ENCODE measurements around the gene MFF. TPM values are rescaled to one million over a fixed set of nuclear protein-coding genes. Genes with fewer than 3 reads are reported as not detected.

The MFF gene
- total and polyA plus RNA-seq, 2 donors (not counting 3 experiments of a cell fraction or from before 2014, with no cell fraction given), result 36.3 to 65.1 TPM

DNA sequence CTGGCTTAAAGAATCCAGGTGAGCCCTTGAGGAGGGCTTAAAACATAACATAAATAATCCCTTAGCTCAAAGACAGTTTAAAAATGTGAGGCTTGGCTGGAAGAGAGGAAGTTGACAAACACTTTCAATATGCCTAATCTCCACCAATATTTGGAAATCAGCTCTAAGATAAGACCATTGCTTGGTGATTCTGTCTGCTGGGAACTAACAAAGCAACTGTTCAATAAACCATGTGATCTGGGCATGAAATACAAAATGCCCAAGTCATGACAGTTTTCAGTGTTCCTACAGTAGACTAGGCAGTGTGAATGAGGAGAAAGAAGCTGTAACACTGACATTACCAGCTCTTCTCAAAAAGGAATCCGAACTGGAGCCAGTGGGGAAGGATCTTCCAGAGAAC, 10.7 kb downstream of the MFF start:
- no peak overlapping the region for H3K4me3 ChIP-seq (replicated peaks in 1 of 3; ENCODE audit: insufficient read depth in 1 of 3, low read depth in 1 of 3, low read length in 3 of 3)
- no peak overlapping the region for H3K27ac ChIP-seq (ENCODE audit: insufficient read depth, low read depth, low read length)
- no peak overlapping the region for H2AFZ ChIP-seq (ENCODE audit: low read depth, low read length)
- TF ChIP-seq JUN (IDR thresholded peaks at IDR 0.05; ENCODE audit: borderline replicate concordance, insufficient read depth, insufficient read length, low read depth) (no peak), MYC (IDR thresholded peaks at IDR 0.05; ENCODE audit: low read depth, low read length) (no peak), FOS (IDR thresholded peaks at IDR 0.05; ENCODE audit: borderline replicate concordance, insufficient read depth, low read length) (no peak), POLR2AphosphoS5 (IDR thresholded peaks at IDR 0.05; ENCODE audit: insufficient read depth, low read depth, low read length) (no peak), POLR2A (IDR thresholded peaks at IDR 0.05; ENCODE audit: low read depth, low read length) (no peak), GATA2 (IDR thresholded peaks at IDR 0.05; ENCODE audit: insufficient read depth, insufficient read length, low read depth, low read length) (no peak), EZH2 (IDR thresholded peaks at IDR 0.05; ENCODE audit: borderline replicate concordance, low read depth, low read length, severe bottlenecking) (no peak)
- TF ChIP-seq, protein P1, sequence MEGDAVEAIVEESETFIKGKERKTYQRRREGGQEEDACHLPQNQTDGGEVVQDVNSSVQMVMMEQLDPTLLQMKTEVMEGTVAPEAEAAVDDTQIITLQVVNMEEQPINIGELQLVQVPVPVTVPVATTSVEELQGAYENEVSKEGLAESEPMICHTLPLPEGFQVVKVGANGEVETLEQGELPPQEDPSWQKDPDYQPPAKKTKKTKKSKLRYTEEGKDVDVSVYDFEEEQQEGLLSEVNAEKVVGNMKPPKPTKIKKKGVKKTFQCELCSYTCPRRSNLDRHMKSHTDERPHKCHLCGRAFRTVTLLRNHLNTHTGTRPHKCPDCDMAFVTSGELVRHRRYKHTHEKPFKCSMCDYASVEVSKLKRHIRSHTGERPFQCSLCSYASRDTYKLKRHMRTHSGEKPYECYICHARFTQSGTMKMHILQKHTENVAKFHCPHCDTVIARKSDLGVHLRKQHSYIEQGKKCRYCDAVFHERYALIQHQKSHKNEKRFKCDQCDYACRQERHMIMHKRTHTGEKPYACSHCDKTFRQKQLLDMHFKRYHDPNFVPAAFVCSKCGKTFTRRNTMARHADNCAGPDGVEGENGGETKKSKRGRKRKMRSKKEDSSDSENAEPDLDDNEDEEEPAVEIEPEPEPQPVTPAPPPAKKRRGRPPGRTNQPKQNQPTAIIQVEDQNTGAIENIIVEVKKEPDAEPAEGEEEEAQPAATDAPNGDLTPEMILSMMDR (IDR thresholded peaks at IDR 0.05; ENCODE audit: extremely low read depth in 1 of 2, insufficient read depth in 1 of 2, low read depth in 1 of 2, low read length in 2 of 2), result no peak
- TF ChIP-seq, protein P2, sequence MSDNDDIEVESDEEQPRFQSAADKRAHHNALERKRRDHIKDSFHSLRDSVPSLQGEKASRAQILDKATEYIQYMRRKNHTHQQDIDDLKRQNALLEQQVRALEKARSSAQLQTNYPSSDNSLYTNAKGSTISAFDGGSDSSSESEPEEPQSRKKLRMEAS (IDR thresholded peaks at IDR 0.05; ENCODE audit: insufficient read depth, insufficient read length), result no peak
- H3K4me2 ChIP-seq (ENCODE audit: insufficient read depth, low read length), result no peak overlapping the region
- no TSS peak for BruUV-seq (replicated peaks)
- no peaks in the 10 kb centered on the region for H3K27me3 ChIP-seq (ENCODE audit: control insufficient read depth in 2 of 2, insufficient read depth in 2 of 2, low read length in 2 of 2)
- no peaks in the 10 kb centered on the region for H4K20me1 ChIP-seq (replicated peaks; ENCODE audit: control insufficient read depth, extremely low read depth, insufficient read depth, low read length)
- intact Hi-C loops (cut with micrococcal nuclease) (no loop called here), dilution Hi-C loops (cut with MboI; ENCODE audit: extremely low pct_ligation_motif_present, low sequenced_read_pairs) (no loop called here)
- CTCF ChIA-PET, result interaction anchor here (2.2 kb wide), 1 partner anchor 9 kb away, joined by 10 read pairs; no protein-coding TSS in a partner anchor
- H3K9me1 ChIP-seq (replicated peaks; ENCODE audit: control insufficient read depth, extremely low read depth, insufficient read depth, low read length), result no peaks in the 10 kb centered on the region
- no peaks in the 10 kb centered on the region for H3K4me1 ChIP-seq (ENCODE audit: control insufficient read depth, extremely low read depth, insufficient read depth, low read length)
- POLR2A ChIA-PET, result no interaction called here
- no peak overlapping the region for H3K9ac ChIP-seq (replicated peaks; ENCODE audit: extremely low read depth, insufficient read depth, low read length)
- H3K79me2 ChIP-seq (ENCODE audit: control insufficient read depth, insufficient read depth, low read length), result peaks cover 3% of the 10 kb centered on the region
- FAIRE-seq (no peak), DNase-seq (ENCODE audit: low read depth, low spot score) (no peak)
- peaks cover 3% of the 10 kb centered on the region in 2 experiments for H3K36me3 ChIP-seq (ENCODE audit: control insufficient read depth in 2 of 2, extremely low read depth in 1 of 2, insufficient read depth in 2 of 2, low read length in 2 of 2)
- H3K9me3 ChIP-seq (replicated peaks; ENCODE audit: control insufficient read depth, insufficient read depth, low read length), result no peaks in the 10 kb centered on the region

Measured in endothelial cell of umbilical vein (primary cell).